WERI-Rb-1 (cell line): ENCODE data around the gene FASTKD1.
"Not testable (repeated sequence)": the region's sequence is repeated elsewhere in the genome, so short reads cannot be mapped to it uniquely, and the experiment has no call there.

Source experiments
- DNase-seq: peaks from one replicate; pipeline ENCODE4 v3.0.0-alpha.2; 2020
- H3K27ac ChIP-seq: fragments of 250-450 bp; sonication (Bioruptor Pico); 2 replicates; pipeline ENCODE4 v1.5.1; 2020; ENCODE audit warnings: mild to moderate bottlenecking, moderate library complexity
- H3K27me3 ChIP-seq: fragments of 250-450 bp; sonication (Bioruptor Pico); 2 replicates; pipeline ENCODE4 v1.5.1; 2021; ENCODE audit warnings: mild to moderate bottlenecking, low read depth, moderate library complexity; ENCODE audit not compliant: insufficient read depth, severe bottlenecking
- H3K36me3 ChIP-seq: fragments of 250-450 bp; sonication (Bioruptor Pico); 2 replicates; pipeline ENCODE4 v1.5.1; 2020; ENCODE audit warnings: mild to moderate bottlenecking, moderate library complexity
- H3K4me3 ChIP-seq: 2 replicates; pipeline ENCODE4 v1.5.1; 2011; ENCODE audit warnings: low read depth, mild to moderate bottlenecking, control low read depth, low read length
- H3K9me3 ChIP-seq: fragments of 250-450 bp; sonication (Bioruptor Pico); 2 replicates; pipeline ENCODE4 v1.5.1; 2021; ENCODE audit warnings: mild to moderate bottlenecking, moderate library complexity; ENCODE audit not compliant: severe bottlenecking
- CTCF ChIP-seq: IDR thresholded peaks from 2 replicates; pipeline ENCODE4 v1.5.1; 2011; ENCODE audit warnings: low read depth, mild to moderate bottlenecking, control low read depth, inconsistent platforms, low read length

Gene FASTKD1

GRCh38 chr2:169528271-169528701, 45.4 kb downstream of the FASTKD1 start:
- peak; percentile 86 for TF ChIP-seq CTCF
- Histone ChIP-seq H3K9me3 (no peaks in the 10 kb centered on the region), H3K27ac (no peak overlapping the region), H3K27me3 (no peaks in the 10 kb centered on the region), H3K4me3 (no peak overlapping the region), H3K36me3 (peaks cover 27% of the 10 kb centered on the region)
- DNase-seq, result peak; percentile 67

GRCh38 chr2:169526451-169526850, 47.2 kb downstream of the FASTKD1 start:
- Histone ChIP-seq H3K36me3 (peaks cover 23% of the 10 kb centered on the region), H3K27ac (no peak overlapping the region), H3K27me3 (no peaks in the 10 kb centered on the region), H3K4me3 (no peak overlapping the region), H3K9me3 (no peaks in the 10 kb centered on the region)
- no peak for TF ChIP-seq CTCF
- no peak for DNase-seq

GRCh38 chr2:169525434-169525833, 48.2 kb downstream of the FASTKD1 start:
- Histone ChIP-seq H3K36me3 (peaks cover 20% of the 10 kb centered on the region), H3K4me3 (no peak overlapping the region), H3K27ac (no peak overlapping the region), H3K27me3 (no peaks in the 10 kb centered on the region), H3K9me3 (no peaks in the 10 kb centered on the region)
- no peak for DNase-seq
- TF ChIP-seq CTCF, result no peak

- H3K9me3 ChIP-seq, result no peaks in the 10 kb centered on the region
- H3K27ac ChIP-seq, result no peak overlapping the region
- TF ChIP-seq CTCF, result no peak
- H3K4me3 ChIP-seq, result no peak overlapping the region
- no peak for DNase-seq
- peaks cover 7% of the 10 kb centered on the region for H3K36me3 ChIP-seq
- no peaks in the 10 kb centered on the region for H3K27me3 ChIP-seq
Observed at GRCh38 chr2:169523681-169524080, 50.0 kb downstream of the FASTKD1 start.

GRCh38 chr2:169520896-169521295, 52.8 kb downstream of the FASTKD1 start:
- TF ChIP-seq CTCF, result no peak
- Histone ChIP-seq H3K27ac (no peak overlapping the region), H3K36me3 (peaks cover 1% of the 10 kb centered on the region; the same call in 1 of the 2 replicates), H3K4me3 (no peak overlapping the region), H3K9me3 (no peaks in the 10 kb centered on the region), H3K27me3 (no peaks in the 10 kb centered on the region)
- DNase-seq, result no peak

GRCh38 chr2:169516488-169516995, 57.1 kb downstream of the FASTKD1 start:
- H3K4me3 ChIP-seq, H3K9me3 ChIP-seq, H3K36me3 ChIP-seq, H3K27ac ChIP-seq, H3K27me3 ChIP-seq, DNase-seq: not testable (repeated sequence)

GRCh38 chr2:169514758-169515157, 58.9 kb downstream of the FASTKD1 start:
- not testable (repeated sequence) for DNase-seq, H3K9me3 ChIP-seq, H3K27ac ChIP-seq, H3K27me3 ChIP-seq, H3K4me3 ChIP-seq, H3K36me3 ChIP-seq
